DND-41 (cell line): Measurements from ENCODE around the gene EDIL3.

Experiments used
- ATAC-seq: fragments of 200-7000 bp; cut with Tn5 transposase; 3 replicates; pipeline ENCODE4 v1.9.1; 2021; ENCODE audit warnings: low read depth; ENCODE audit not compliant: insufficient read depth
- DNase-seq: peaks from one replicate; pipeline ENCODE4 v3.0.0-alpha.2; 2020
- H2AFZ ChIP-seq: 2 replicates; pipeline ENCODE4 v1.6.0; 2012; ENCODE audit warnings: low read depth, low read length
- H3K27ac ChIP-seq: 2 replicates; pipeline ENCODE4 v1.5.1; 2012; ENCODE audit warnings: low read length, inconsistent platforms
- H3K27me3 ChIP-seq: fragments of 200-600 bp; sonication (generic); 2 replicates; pipeline ENCODE4 v1.6.0; 2012; ENCODE audit warnings: low read length, mild to moderate bottlenecking, inconsistent platforms; ENCODE audit not compliant: insufficient read depth, poor library complexity
- H3K36me3 ChIP-seq: 2 replicates; pipeline ENCODE4 v1.5.1; 2012; ENCODE audit warnings: low read length, inconsistent platforms; ENCODE audit not compliant: insufficient read depth
- H3K4me1 ChIP-seq: 2 replicates; pipeline ENCODE4 v1.5.1; 2012; ENCODE audit warnings: mild to moderate bottlenecking, low read length; ENCODE audit not compliant: insufficient read depth
- H3K4me2 ChIP-seq: 2 replicates; pipeline ENCODE4 v1.6.0; 2012; ENCODE audit warnings: mild to moderate bottlenecking, moderate library complexity, low read length, inconsistent platforms; ENCODE audit not compliant: insufficient read depth
- H3K4me3 ChIP-seq, 2 experiments: fragments of 200-600 bp in 1 of 2; shearing (Covaris generic) in 1 of 2; 2 replicates each; pipeline ENCODE4 v1.5.1; 2012 to 2016; ENCODE audit warnings: inconsistent platforms in 2 of 2, low read length in 2 of 2, mild to moderate bottlenecking in 2 of 2, low read depth in 1 of 2, moderate library complexity in 1 of 2
- H3K79me2 ChIP-seq: 2 replicates; pipeline ENCODE4 v1.6.0; 2012; ENCODE audit warnings: low read length, inconsistent platforms; ENCODE audit not compliant: insufficient read depth
- H3K9ac ChIP-seq: 2 replicates; pipeline ENCODE4 v1.6.0; 2012; ENCODE audit warnings: low read depth, mild to moderate bottlenecking, inconsistent platforms, low read length, moderate library complexity
- H3K9me3 ChIP-seq: 2 replicates; pipeline ENCODE4 v1.5.1; 2012; ENCODE audit warnings: low read length, moderate library complexity, mild to moderate bottlenecking, inconsistent platforms; ENCODE audit not compliant: insufficient read depth, severe bottlenecking
- H4K20me1 ChIP-seq: 2 replicates; pipeline ENCODE4 v1.6.0; 2012; ENCODE audit warnings: low read length; ENCODE audit not compliant: insufficient read depth
- EZH2 ChIP-seq: IDR thresholded peaks from 3 replicates; pipeline ENCODE4 v1.6.1; 2012; ENCODE audit warnings: borderline replicate concordance, low read depth, mild to moderate bottlenecking, moderate library complexity, low read length, inconsistent platforms; ENCODE audit not compliant: severe bottlenecking
- TF ChIP-seq, protein P1 (sequence below): IDR thresholded peaks from 2 replicates; pipeline ENCODE4 v1.5.1; 2012; ENCODE audit warnings: borderline replicate concordance, low read length, moderate library complexity, mild to moderate bottlenecking; ENCODE audit not compliant: poor library complexity, severe bottlenecking; ENCODE audit errors: extremely low read depth

Gene EDIL3

DNA sequence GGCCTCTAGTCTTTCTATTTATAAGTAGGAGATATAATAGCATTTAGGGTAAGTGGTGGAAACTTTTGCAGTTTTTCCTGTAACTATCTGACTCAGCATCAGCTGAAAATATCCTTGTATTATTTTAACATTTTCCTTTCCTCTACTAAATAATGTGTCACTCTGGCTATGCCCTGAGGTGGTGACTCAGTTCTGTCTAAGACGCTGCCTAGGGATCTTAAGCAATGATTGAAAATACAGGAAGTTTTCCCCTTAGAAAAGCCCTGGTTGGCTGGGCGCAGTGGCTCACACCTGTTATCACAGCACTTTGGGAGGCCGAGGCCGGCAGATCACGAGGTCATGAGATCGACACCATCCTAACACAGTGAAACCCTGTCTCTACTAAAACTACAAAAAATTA lies 9.3 kb upstream of the EDIL3 start:
- H3K27me3 ChIP-seq: no peaks in the 10 kb centered on the region
- no peaks in the 10 kb centered on the region for H4K20me1 ChIP-seq
- H3K27ac ChIP-seq: no peak overlapping the region
- no peaks in the 10 kb centered on the region for H3K36me3 ChIP-seq
- ATAC-seq (no peak), DNase-seq (no peak)
- H3K4me1 ChIP-seq: no peaks in the 10 kb centered on the region
- no peak overlapping the region for H3K4me2 ChIP-seq
- H3K9ac ChIP-seq: no peak overlapping the region
- no peak for TF ChIP-seq EZH2
- TF ChIP-seq, protein P1, sequence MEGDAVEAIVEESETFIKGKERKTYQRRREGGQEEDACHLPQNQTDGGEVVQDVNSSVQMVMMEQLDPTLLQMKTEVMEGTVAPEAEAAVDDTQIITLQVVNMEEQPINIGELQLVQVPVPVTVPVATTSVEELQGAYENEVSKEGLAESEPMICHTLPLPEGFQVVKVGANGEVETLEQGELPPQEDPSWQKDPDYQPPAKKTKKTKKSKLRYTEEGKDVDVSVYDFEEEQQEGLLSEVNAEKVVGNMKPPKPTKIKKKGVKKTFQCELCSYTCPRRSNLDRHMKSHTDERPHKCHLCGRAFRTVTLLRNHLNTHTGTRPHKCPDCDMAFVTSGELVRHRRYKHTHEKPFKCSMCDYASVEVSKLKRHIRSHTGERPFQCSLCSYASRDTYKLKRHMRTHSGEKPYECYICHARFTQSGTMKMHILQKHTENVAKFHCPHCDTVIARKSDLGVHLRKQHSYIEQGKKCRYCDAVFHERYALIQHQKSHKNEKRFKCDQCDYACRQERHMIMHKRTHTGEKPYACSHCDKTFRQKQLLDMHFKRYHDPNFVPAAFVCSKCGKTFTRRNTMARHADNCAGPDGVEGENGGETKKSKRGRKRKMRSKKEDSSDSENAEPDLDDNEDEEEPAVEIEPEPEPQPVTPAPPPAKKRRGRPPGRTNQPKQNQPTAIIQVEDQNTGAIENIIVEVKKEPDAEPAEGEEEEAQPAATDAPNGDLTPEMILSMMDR: no peak
- H2AFZ ChIP-seq: no peak overlapping the region
- H3K9me3 ChIP-seq: no peaks in the 10 kb centered on the region
- no peaks in the 10 kb centered on the region for H3K79me2 ChIP-seq
- no peak overlapping the region for H3K4me3 ChIP-seq

DNA sequence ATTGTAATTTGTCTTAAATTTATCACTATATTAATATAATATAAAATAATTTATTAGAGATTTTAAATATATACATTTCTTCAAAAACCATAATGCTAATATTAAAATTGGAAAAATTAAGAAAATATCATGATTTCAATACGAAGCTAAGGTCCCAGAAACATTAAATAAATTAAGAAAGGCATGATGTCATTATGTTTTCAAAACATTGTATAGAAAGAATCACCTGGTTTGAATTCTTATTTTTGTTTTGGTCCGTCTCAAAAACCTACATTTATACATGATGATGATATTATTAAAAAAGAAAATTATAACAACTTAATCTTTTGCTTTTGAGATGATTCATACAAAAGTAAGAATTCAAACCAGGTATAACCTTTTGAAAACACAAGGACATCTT lies 8.2 kb upstream of the EDIL3 start:
- Histone ChIP-seq H3K9ac (no peak overlapping the region), H3K36me3 (no peaks in the 10 kb centered on the region), H3K4me2 (no peak overlapping the region), H3K9me3 (no peaks in the 10 kb centered on the region), H2AFZ (no peak overlapping the region), H3K4me1 (no peaks in the 10 kb centered on the region), H3K27me3 (no peaks in the 10 kb centered on the region), H4K20me1 (no peaks in the 10 kb centered on the region), H3K79me2 (no peaks in the 10 kb centered on the region), H3K27ac (no peak overlapping the region), H3K4me3 (no peak overlapping the region)
- DNase-seq: no peak
- TF ChIP-seq, protein P1: no peak
- ATAC-seq: no peak

DNA sequence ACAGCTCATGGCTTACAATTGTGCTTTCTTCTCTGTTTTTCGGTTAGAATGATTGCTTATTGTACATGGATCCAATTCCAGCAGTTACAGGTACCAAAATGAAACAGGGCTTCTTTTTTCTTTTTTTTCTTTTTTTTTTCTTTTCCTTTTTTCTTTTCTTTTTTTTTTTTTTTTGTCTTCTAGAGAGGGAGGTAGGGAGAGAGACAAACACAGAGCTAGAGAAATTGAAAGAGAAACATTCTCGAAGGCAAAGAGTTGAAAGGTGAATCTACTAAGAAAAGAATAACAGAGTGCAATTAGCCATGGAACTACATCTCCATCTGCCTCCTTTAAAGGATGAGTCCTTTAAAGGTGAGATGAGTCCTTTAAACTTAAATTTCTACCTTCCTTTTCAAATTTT lies 1.0 kb upstream of the EDIL3 start:
- no peak overlapping the region for H3K4me2 ChIP-seq
- no peak for ATAC-seq

More for the DNA sequence above, 1.0 kb upstream of the EDIL3 start:
- Histone ChIP-seq H3K27me3 (no peaks in the 10 kb centered on the region), H3K4me3 (no peak overlapping the region), H3K9me3 (no peaks in the 10 kb centered on the region), H3K27ac (no peak overlapping the region), H3K79me2 (no peaks in the 10 kb centered on the region), H4K20me1 (no peaks in the 10 kb centered on the region), H2AFZ (no peak overlapping the region), H3K9ac (no peak overlapping the region), H3K4me1 (no peaks in the 10 kb centered on the region), H3K36me3 (no peaks in the 10 kb centered on the region)
- no peak for TF ChIP-seq EZH2
- TF ChIP-seq, protein P1: no peak
- no peak for DNase-seq
